SK-N-SH treated with all-trans-retinoic acid at 6 μM for 48 hours (cell line): Measurements from ENCODE around the gene ZNF674.

Source experiments
- ESRRG ChIP-seq: fragments of 250-450 bp; sonication (Bioruptor Pico); IDR thresholded peaks from 2 replicates; pipeline ENCODE4 v1.6.1; 2021; ENCODE audit warnings: mild to moderate bottlenecking
- GLIS3 ChIP-seq: fragments of 250-450 bp; sonication (Bioruptor Pico); IDR thresholded peaks from 2 replicates; pipeline ENCODE4 v1.5.0; 2020; ENCODE audit warnings: mild to moderate bottlenecking, moderate library complexity
- POU6F1 ChIP-seq: fragments of 250-450 bp; sonication (Bioruptor Pico); IDR thresholded peaks from 2 replicates; pipeline ENCODE4 v1.8.0; 2021; ENCODE audit warnings: low read depth, mild to moderate bottlenecking, moderate library complexity, borderline replicate concordance
- PPARA ChIP-seq: fragments of 250-450 bp; sonication (Bioruptor Pico); IDR thresholded peaks from 2 replicates; pipeline ENCODE4 v1.5.0; 2020; ENCODE audit warnings: mild to moderate bottlenecking, borderline replicate concordance
- TCF4 ChIP-seq: fragments of 250-450 bp; sonication (Bioruptor Pico); IDR thresholded peaks from 2 replicates; pipeline ENCODE4 v1.8.0; 2021; ENCODE audit warnings: mild to moderate bottlenecking, moderate library complexity, borderline replicate concordance
- TOX ChIP-seq: fragments of 250-450 bp; sonication (Bioruptor Pico); IDR thresholded peaks from 2 replicates; pipeline ENCODE4 v1.8.0; 2021; ENCODE audit warnings: mild to moderate bottlenecking, moderate library complexity, borderline replicate concordance
- ZFP3 ChIP-seq: fragments of 250-450 bp; sonication (Bioruptor Pico); IDR thresholded peaks from 2 replicates; pipeline ENCODE4 v1.5.0; 2020; ENCODE audit warnings: mild to moderate bottlenecking, moderate library complexity
- ZFP30 ChIP-seq: fragments of 450-650 bp; formaldehyde crosslinking; IDR thresholded peaks from 2 replicates; pipeline ENCODE4 v1.5.0; 2022; ENCODE audit warnings: mild to moderate bottlenecking, moderate library complexity
- ZNF565 ChIP-seq: fragments of 450-650 bp; formaldehyde crosslinking; conservative IDR thresholded peaks from 2 replicates; pipeline ENCODE4 v1.5.0; 2020; ENCODE audit warnings: low read depth, mild to moderate bottlenecking, moderate library complexity
- ZNF8 ChIP-seq: fragments of 450-650 bp; formaldehyde crosslinking; IDR thresholded peaks from 2 replicates; pipeline ENCODE4 v1.5.0; 2020; ENCODE audit warnings: mild to moderate bottlenecking, moderate library complexity
- TF ChIP-seq, protein P1 (sequence below): fragments of 250-450 bp; sonication (Bioruptor Pico); IDR thresholded peaks from 2 replicates; pipeline ENCODE4 v1.5.1; 2020; ENCODE audit warnings: low read depth, mild to moderate bottlenecking, moderate library complexity
- TF ChIP-seq, protein P2 (sequence below): fragments of 250-450 bp; sonication (Bioruptor Pico); IDR thresholded peaks from 2 replicates; pipeline ENCODE4 v1.5.1; 2021; ENCODE audit warnings: mild to moderate bottlenecking, moderate library complexity

DNA sequence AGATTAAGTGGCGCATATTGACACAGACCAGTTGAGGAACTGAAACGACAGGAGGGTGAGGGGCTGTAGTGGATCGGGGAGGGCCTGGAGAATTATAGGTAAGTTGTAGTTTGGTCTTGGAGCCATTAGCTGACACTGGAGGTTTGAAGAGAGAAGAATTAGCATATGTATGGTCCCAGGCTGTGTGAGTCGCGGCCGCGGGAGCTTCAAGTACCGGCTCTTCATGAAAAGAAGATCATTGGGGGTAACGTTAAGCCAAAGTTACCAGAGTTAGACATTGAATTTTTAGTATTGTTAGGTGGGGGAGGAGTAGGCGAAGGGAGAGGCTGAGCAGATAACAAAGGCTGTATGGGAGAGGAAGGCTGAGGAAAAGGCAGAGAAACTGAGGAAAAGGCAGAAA is 56.5 kb downstream of the ZNF674 start:
- TF ChIP-seq ZNF565 (CRISPR knock-in tag) (no peak), ZFP30 (CRISPR knock-in tag) (no peak), TOX (CRISPR knock-in tag) (no peak), GLIS3 (CRISPR knock-in tag) (no peak), ESRRG (CRISPR knock-in tag) (no peak), TCF4 (CRISPR knock-in tag) (no peak), ZFP3 (CRISPR knock-in tag) (no peak), PPARA (CRISPR knock-in tag) (no peak), POU6F1 (CRISPR knock-in tag) (no peak), ZNF8 (CRISPR knock-in tag) (no peak)
- TF ChIP-seq, protein P1, sequence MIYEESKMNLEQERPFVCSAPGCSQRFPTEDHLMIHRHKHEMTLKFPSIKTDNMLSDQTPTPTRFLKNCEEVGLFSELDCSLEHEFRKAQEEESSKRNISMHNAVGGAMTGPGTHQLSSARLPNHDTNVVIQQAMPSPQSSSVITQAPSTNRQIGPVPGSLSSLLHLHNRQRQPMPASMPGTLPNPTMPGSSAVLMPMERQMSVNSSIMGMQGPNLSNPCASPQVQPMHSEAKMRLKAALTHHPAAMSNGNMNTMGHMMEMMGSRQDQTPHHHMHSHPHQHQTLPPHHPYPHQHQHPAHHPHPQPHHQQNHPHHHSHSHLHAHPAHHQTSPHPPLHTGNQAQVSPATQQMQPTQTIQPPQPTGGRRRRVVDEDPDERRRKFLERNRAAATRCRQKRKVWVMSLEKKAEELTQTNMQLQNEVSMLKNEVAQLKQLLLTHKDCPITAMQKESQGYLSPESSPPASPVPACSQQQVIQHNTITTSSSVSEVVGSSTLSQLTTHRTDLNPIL: no peak
- TF ChIP-seq, protein P2, sequence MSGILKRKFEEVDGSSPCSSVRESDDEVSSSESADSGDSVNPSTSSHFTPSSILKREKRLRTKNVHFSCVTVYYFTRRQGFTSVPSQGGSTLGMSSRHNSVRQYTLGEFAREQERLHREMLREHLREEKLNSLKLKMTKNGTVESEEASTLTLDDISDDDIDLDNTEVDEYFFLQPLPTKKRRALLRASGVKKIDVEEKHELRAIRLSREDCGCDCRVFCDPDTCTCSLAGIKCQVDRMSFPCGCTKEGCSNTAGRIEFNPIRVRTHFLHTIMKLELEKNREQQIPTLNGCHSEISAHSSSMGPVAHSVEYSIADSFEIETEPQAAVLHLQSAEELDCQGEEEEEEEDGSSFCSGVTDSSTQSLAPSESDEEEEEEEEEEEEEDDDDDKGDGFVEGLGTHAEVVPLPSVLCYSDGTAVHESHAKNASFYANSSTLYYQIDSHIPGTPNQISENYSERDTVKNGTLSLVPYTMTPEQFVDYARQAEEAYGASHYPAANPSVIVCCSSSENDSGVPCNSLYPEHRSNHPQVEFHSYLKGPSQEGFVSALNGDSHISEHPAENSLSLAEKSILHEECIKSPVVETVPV (CRISPR knock-in tag): no peak
